Vagina (tissue), 2 donors: ENCODE measurements around the gene USH2A.

Experiments used
- POLR2A ChIP-seq, 2 donors: fragments of 450-650 bp; IDR thresholded peaks; one replicate each; pipeline ENCODE4 v1.6.1; 2017; ENCODE audit warnings: antibody characterized with exemption in 2 of 2, mild to moderate bottlenecking in 2 of 2, moderate library complexity in 2 of 2
- POLR2AphosphoS5 ChIP-seq, 2 donors: sonication (generic); formaldehyde crosslinking; IDR thresholded peaks; one replicate each; pipeline ENCODE4 v1.9.0; 2017; ENCODE audit warnings: antibody characterized with exemption in 2 of 2, mild to moderate bottlenecking in 2 of 2, low read depth in 1 of 2; ENCODE audit not compliant: insufficient read depth in 1 of 2

DNA sequence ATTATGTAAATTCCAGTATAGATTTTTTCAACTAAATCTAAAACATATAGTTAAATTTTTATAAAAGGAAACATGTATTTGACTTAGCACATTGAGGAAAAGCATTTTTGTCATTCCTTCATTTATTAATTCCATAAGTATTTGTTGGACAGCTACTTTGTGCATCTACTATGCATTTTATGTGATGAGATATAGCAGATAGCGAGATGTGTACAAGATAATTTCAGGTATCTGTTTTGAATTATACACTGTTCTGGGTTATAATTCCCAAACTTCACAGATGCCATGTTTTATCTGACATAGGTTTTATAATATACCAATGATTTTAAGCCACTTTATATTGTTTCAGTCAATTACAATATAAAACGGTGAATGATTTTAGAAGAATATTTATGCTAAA lies 398.7 kb downstream of the USH2A start:
- TF ChIP-seq POLR2A (IDR thresholded peaks at IDR 0.05) (no peak), POLR2AphosphoS5 (IDR thresholded peaks at IDR 0.05; ENCODE audit: insufficient read depth in 1 of 2, low read depth in 1 of 2) (no peak)
